ENCODE results near the gene NCAPD3.

DNA sequence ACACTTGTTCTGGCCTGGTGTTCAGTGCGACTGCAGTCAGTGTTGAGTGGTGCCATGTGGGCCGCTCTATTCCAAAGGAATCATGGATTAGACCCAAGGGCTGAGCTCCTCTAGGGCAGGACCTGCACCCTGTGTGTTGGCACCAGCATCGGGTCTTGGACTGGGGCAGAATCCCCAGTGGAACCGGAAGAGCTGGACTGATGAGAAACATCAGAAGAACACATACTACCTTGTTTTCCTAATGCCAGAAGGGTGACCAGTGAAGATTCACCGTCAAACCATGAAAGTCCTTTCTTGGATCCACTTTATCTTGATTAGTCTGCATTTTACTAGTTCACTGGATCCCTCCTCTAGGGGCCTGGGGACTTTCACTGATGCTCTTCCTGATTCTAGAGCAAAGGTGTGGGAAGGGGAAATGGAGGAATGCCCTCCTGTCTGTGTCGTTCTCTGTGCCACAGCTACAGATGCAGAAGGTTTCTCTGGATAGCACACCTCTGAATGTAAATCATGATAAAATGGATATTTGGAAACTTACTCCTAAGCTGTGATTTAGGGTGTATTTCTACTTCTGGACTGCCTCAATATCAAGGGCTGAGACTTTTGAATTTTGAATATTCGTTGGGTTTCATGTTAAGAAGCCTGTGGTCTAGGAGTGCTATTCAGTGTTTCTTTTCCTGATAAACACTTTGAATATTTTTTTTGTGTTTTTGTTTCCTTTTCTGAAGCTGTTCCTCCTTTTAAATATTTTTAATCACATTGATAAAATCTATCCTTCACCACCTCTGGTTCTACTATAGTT, 41.4 kb upstream of the NCAPD3 start:
- no peak for TF ChIP-seq ISL1 (CRISPR knock-in tag; IDR thresholded peaks at IDR 0.05)
- no peak for TF ChIP-seq CSDC2 (CRISPR knock-in tag; IDR thresholded peaks at IDR 0.05)
- no peak for TF ChIP-seq RARB (CRISPR knock-in tag; IDR thresholded peaks at IDR 0.05)
- no peak for TF ChIP-seq ZFP30 (CRISPR knock-in tag; IDR thresholded peaks at IDR 0.05)
- TF ChIP-seq GLIS3 (CRISPR knock-in tag; IDR thresholded peaks at IDR 0.05) = no peak
- TF ChIP-seq, protein P1, sequence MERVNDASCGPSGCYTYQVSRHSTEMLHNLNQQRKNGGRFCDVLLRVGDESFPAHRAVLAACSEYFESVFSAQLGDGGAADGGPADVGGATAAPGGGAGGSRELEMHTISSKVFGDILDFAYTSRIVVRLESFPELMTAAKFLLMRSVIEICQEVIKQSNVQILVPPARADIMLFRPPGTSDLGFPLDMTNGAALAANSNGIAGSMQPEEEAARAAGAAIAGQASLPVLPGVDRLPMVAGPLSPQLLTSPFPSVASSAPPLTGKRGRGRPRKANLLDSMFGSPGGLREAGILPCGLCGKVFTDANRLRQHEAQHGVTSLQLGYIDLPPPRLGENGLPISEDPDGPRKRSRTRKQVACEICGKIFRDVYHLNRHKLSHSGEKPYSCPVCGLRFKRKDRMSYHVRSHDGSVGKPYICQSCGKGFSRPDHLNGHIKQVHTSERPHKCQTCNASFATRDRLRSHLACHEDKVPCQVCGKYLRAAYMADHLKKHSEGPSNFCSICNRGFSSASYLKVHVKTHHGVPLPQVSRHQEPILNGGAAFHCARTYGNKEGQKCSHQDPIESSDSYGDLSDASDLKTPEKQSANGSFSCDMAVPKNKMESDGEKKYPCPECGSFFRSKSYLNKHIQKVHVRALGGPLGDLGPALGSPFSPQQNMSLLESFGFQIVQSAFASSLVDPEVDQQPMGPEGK (CRISPR knock-in tag; IDR thresholded peaks at IDR 0.05; ENCODE audit: borderline replicate concordance) = no peak
- TF ChIP-seq ESRRG (CRISPR knock-in tag; IDR thresholded peaks at IDR 0.05) = no peak
- no peak for TF ChIP-seq TOX (CRISPR knock-in tag; IDR thresholded peaks at IDR 0.05; ENCODE audit: borderline replicate concordance)
- TF ChIP-seq PPARA (CRISPR knock-in tag; IDR thresholded peaks at IDR 0.05; ENCODE audit: borderline replicate concordance) = no peak
- TF ChIP-seq, protein P2, sequence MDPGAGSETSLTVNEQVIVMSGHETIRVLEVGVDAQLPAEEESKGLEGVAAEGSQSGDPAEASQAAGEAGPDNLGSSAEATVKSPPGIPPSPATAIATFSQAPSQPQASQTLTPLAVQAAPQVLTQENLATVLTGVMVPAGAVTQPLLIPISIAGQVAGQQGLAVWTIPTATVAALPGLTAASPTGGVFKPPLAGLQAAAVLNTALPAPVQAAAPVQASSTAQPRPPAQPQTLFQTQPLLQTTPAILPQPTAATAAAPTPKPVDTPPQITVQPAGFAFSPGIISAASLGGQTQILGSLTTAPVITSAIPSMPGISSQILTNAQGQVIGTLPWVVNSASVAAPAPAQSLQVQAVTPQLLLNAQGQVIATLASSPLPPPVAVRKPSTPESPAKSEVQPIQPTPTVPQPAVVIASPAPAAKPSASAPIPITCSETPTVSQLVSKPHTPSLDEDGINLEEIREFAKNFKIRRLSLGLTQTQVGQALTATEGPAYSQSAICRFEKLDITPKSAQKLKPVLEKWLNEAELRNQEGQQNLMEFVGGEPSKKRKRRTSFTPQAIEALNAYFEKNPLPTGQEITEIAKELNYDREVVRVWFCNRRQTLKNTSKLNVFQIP (CRISPR knock-in tag; IDR thresholded peaks at IDR 0.05; ENCODE audit: borderline replicate concordance, low read depth) = no peak
- no peak for TF ChIP-seq SNAI2 (CRISPR knock-in tag; IDR thresholded peaks at IDR 0.05)
